ENCODE results near the gene APAF1.
"Not testable (repeated sequence)": the region's sequence is repeated elsewhere in the genome, so short reads cannot be mapped to it uniquely, and the experiment has no call there.

Gene APAF1

GRCh38 chr12:98727196-98727595 is 82.1 kb downstream of the APAF1 start:
- DNase-seq (ENCODE audit: low read depth, low spot score): no peak

GRCh38 chr12:98730412-98730811 is 85.3 kb downstream of the APAF1 start:
- no peak for DNase-seq (ENCODE audit: low read depth, low spot score)

- DNase-seq (ENCODE audit: low read depth, low spot score): no peak
Observed at GRCh38 chr12:98733667-98734350, 88.7 kb downstream of the APAF1 start.

GRCh38 chr12:98735821-98736220 is 90.7 kb downstream of the APAF1 start:
- DNase-seq (ENCODE audit: low read depth, low spot score): no peak

- no peak for DNase-seq (ENCODE audit: low read depth, low spot score)
Observed at GRCh38 chr12:98736352-98737321, 91.5 kb downstream of the APAF1 start.

- DNase-seq (ENCODE audit: low read depth, low spot score): no peak
Observed at GRCh38 chr12:98737322-98737712, 92.2 kb downstream of the APAF1 start.

- no peak for DNase-seq (ENCODE audit: low read depth, low spot score)
Observed at GRCh38 chr12:98738002-98738401, 92.9 kb downstream of the APAF1 start.

- DNase-seq (ENCODE audit: low read depth, low spot score): no peak
Observed at GRCh38 chr12:98738539-98738938, 93.4 kb downstream of the APAF1 start.

- DNase-seq (ENCODE audit: low read depth, low spot score): no peak
Observed at GRCh38 chr12:98740751-98741150, 95.7 kb downstream of the APAF1 start.

GRCh38 chr12:98741196-98741555 is 96.1 kb downstream of the APAF1 start:
- DNase-seq (ENCODE audit: low read depth, low spot score): no peak

GRCh38 chr12:98741556-98742265 is 96.6 kb downstream of the APAF1 start:
- no peak for DNase-seq (ENCODE audit: low read depth, low spot score)

- DNase-seq (ENCODE audit: low read depth, low spot score): peak; percentile 23
Observed at GRCh38 chr12:98743362-98743953, 98.4 kb downstream of the APAF1 start.

- no peak for DNase-seq (ENCODE audit: low read depth, low spot score)
Observed at GRCh38 chr12:98744680-98745079, 99.6 kb downstream of the APAF1 start.

- no peak for DNase-seq (ENCODE audit: low read depth, low spot score)
Observed at GRCh38 chr12:98745578-98746391, 100.7 kb downstream of the APAF1 start.

GRCh38 chr12:98748463-98748862 is 103.4 kb downstream of the APAF1 start:
- DNase-seq (ENCODE audit: low read depth, low spot score): no peak

GRCh38 chr12:98750511-98750910 is 105.4 kb downstream of the APAF1 start:
- DNase-seq (ENCODE audit: low read depth, low spot score): no peak

- DNase-seq (ENCODE audit: low read depth, low spot score): no peak
Observed at GRCh38 chr12:98751580-98752115, 106.6 kb downstream of the APAF1 start.

GRCh38 chr12:98752726-98753125 is 107.6 kb downstream of the APAF1 start:
- DNase-seq (ENCODE audit: low read depth, low spot score): no peak

- DNase-seq (ENCODE audit: low read depth, low spot score): no peak
Observed at GRCh38 chr12:98754095-98754494, 109.0 kb downstream of the APAF1 start.

- not testable (repeated sequence) for DNase-seq (ENCODE audit: low read depth, low spot score)
Observed at GRCh38 chr12:98755855-98756254, 110.8 kb downstream of the APAF1 start.

- no peak for DNase-seq (ENCODE audit: low read depth, low spot score)
Observed at GRCh38 chr12:98757455-98757854, 112.4 kb downstream of the APAF1 start.
